A549 (cell line): ENCODE measurements around the gene PPAN.

Experiments
- CTCF ChIP-seq: fragments of >200 bp; sonication (Bioruptor Twin); formaldehyde crosslinking; IDR thresholded peaks from 3 replicates; pipeline ENCODE4 v1.5.1; 2016
- E2F6 ChIP-seq: IDR thresholded peaks from 2 replicates; pipeline ENCODE4 v1.6.1; 2012; ENCODE audit warnings: low read depth, borderline replicate concordance
- EP300 ChIP-seq, 2 experiments: fragments of >200 bp; sonication (Bioruptor Twin); formaldehyde crosslinking; IDR thresholded peaks; 2 replicates in 1 of 2; 3 replicates in 1 of 2; pipeline ENCODE4 v1.6.1; 2016 to 2017
- ESRRA ChIP-seq: fragments of 150-350 bp; IDR thresholded peaks from 2 replicates; pipeline ENCODE4 v1.6.1; 2014; ENCODE audit warnings: mild to moderate bottlenecking, low read length, borderline replicate concordance
- MAX ChIP-seq: IDR thresholded peaks from 2 replicates; pipeline ENCODE4 v1.6.1; 2012
- POLR2A ChIP-seq: IDR thresholded peaks from 2 replicates; pipeline ENCODE4 v1.6.1; 2012; ENCODE audit warnings: mild to moderate bottlenecking, low read length
- RAD21 ChIP-seq, 2 experiments: fragments of >200 bp in 1 of 2; sonication (Bioruptor Twin) in 1 of 2; formaldehyde crosslinking in 1 of 2; IDR thresholded peaks in 1 of 2; conservative IDR thresholded peaks in 1 of 2; 2 replicates in 1 of 2; 3 replicates in 1 of 2; pipeline ENCODE4 v1.6.1; 2012 to 2018; ENCODE audit warnings: inconsistent platforms in 1 of 2
- RFX5 ChIP-seq: fragments of 450-650 bp; IDR thresholded peaks from 2 replicates; pipeline ENCODE4 v1.7.1; 2014; ENCODE audit warnings: antibody characterized with exemption, mild to moderate bottlenecking, moderate library complexity
- RNF2 ChIP-seq: fragments of 200-600 bp; sonication (generic); IDR thresholded peaks from 2 replicates; pipeline ENCODE4 v1.6.1; 2016; ENCODE audit warnings: low read depth, mild to moderate bottlenecking, antibody characterized with exemption, moderate library complexity, borderline replicate concordance
- USF2 ChIP-seq: fragments of 450-650 bp; IDR thresholded peaks from 2 replicates; pipeline ENCODE4 v1.6.1; 2014; ENCODE audit warnings: antibody characterized with exemption

GRCh38 chr19:10070730-10071446 is 35.3 kb upstream of the PPAN start:
- TF ChIP-seq POLR2A = no peak
- TF ChIP-seq RAD21 (conservative IDR thresholded peaks at IDR 0.05 in 1 of 2, IDR thresholded peaks at IDR 0.05 in 1 of 2) = no peak
- no peak for TF ChIP-seq MAX
- TF ChIP-seq CTCF = no peak
- TF ChIP-seq USF2 = no peak
- no peak for TF ChIP-seq RNF2
- no peak for TF ChIP-seq EP300 (IDR thresholded peaks at IDR 0.05)
- TF ChIP-seq E2F6 = no peak
- no peak for TF ChIP-seq ESRRA
- no peak for TF ChIP-seq RFX5
